Liver (tissue), 9 donors: ENCODE results near the gene PTPN18. TPM values are rescaled to one million over a fixed set of nuclear protein-coding genes. Genes with fewer than 3 reads are reported as not detected.

Experiments
- DNase-seq: peaks from one replicate; pipeline ENCODE4 v3.0.0-alpha.2; 2017; ENCODE audit warnings: low spot score
- H3K27ac ChIP-seq, 2 donors: one replicate each; pipeline ENCODE4 v1.7.0; 2013; ENCODE audit warnings: inconsistent platforms in 2 of 2, low read length in 2 of 2, control low read depth in 1 of 2, low read depth in 1 of 2, mild to moderate bottlenecking in 1 of 2
- H3K27me3 ChIP-seq, 4 donors: one replicate each; pipeline versions ENCODE4 v1.6.1 to v1.7.0; 2013; ENCODE audit warnings: low read length in 3 of 4, inconsistent platforms in 1 of 4, mild to moderate bottlenecking in 1 of 4, moderate library complexity in 1 of 4; ENCODE audit not compliant: control insufficient read depth in 4 of 4, insufficient read depth in 4 of 4
- H3K36me3 ChIP-seq, 4 donors: one replicate each; pipeline versions ENCODE4 v1.6.1 to v1.7.0; 2013; ENCODE audit warnings: low read length in 3 of 4, mild to moderate bottlenecking in 3 of 4, low read depth in 1 of 4, moderate library complexity in 1 of 4; ENCODE audit not compliant: control insufficient read depth in 4 of 4, insufficient read depth in 3 of 4
- H3K4me1 ChIP-seq, 4 donors: one replicate each; pipeline versions ENCODE4 v1.6.1 to v1.7.0; 2013; ENCODE audit warnings: low read length in 3 of 4, mild to moderate bottlenecking in 3 of 4, moderate library complexity in 1 of 4; ENCODE audit not compliant: control insufficient read depth in 4 of 4, insufficient read depth in 4 of 4
- H3K4me3 ChIP-seq, 3 donors: one replicate each; pipeline versions ENCODE4 v1.6.1 to v1.7.0; 2013; ENCODE audit warnings: low read length in 3 of 3, control low read depth in 1 of 3, low read depth in 1 of 3, mild to moderate bottlenecking in 1 of 3
- H3K9ac ChIP-seq, 2 donors: one replicate each; pipeline ENCODE4 v1.7.0; 2013; ENCODE audit warnings: low read length in 2 of 2, mild to moderate bottlenecking in 2 of 2, moderate library complexity in 2 of 2, control low read depth in 1 of 2, low read depth in 1 of 2
- H3K9me3 ChIP-seq, 4 donors: one replicate each; pipeline versions ENCODE4 v1.6.1 to v1.7.0; 2013; ENCODE audit warnings: low read length in 3 of 4; ENCODE audit not compliant: control insufficient read depth in 4 of 4
- ATF3 ChIP-seq: IDR thresholded peaks from 2 replicates; pipeline ENCODE4 v1.6.1; 2016; ENCODE audit warnings: antibody characterized with exemption
- CTCF ChIP-seq: fragments of 150-350 bp; IDR thresholded peaks from 2 replicates; pipeline ENCODE4 v1.5.1; 2017; ENCODE audit warnings: improper control_type of control experiment, low read depth, low read length; ENCODE audit not compliant: missing input control
- EGR1 ChIP-seq, 2 donors: IDR thresholded peaks; 2 replicates each; pipeline ENCODE4 v1.6.1; 2016 to 2018; ENCODE audit warnings: antibody characterized with exemption in 2 of 2, low read depth in 2 of 2
- FOXA1 ChIP-seq: IDR thresholded peaks from 2 replicates; pipeline ENCODE4 v1.6.1; 2016; ENCODE audit warnings: antibody characterized with exemption
- FOXA2 ChIP-seq: IDR thresholded peaks from 2 replicates; pipeline ENCODE4 v1.6.1; 2016; ENCODE audit warnings: antibody characterized with exemption
- GABPA ChIP-seq, 2 donors: IDR thresholded peaks in 1 of 2; conservative IDR thresholded peaks in 1 of 2; 2 replicates each; pipeline ENCODE4 v1.6.1; 2016; ENCODE audit warnings: antibody characterized with exemption in 2 of 2, mild to moderate bottlenecking in 1 of 2, moderate library complexity in 1 of 2
- HNF4A ChIP-seq, 2 donors: conservative IDR thresholded peaks; 2 replicates each; pipeline ENCODE4 v1.6.1; 2016; ENCODE audit warnings: antibody characterized with exemption in 2 of 2, mild to moderate bottlenecking in 2 of 2
- HNF4G ChIP-seq: IDR thresholded peaks from 2 replicates; pipeline ENCODE4 v1.6.1; 2016; ENCODE audit warnings: antibody characterized with exemption
- JUND ChIP-seq, 2 donors: IDR thresholded peaks; 2 replicates each; pipeline ENCODE4 v1.6.1; 2016; ENCODE audit warnings: antibody characterized with exemption in 2 of 2
- MAX ChIP-seq: IDR thresholded peaks from 2 replicates; pipeline ENCODE4 v1.6.1; 2016; ENCODE audit warnings: antibody characterized with exemption
- NR2F2 ChIP-seq: IDR thresholded peaks from 2 replicates; pipeline ENCODE4 v1.6.1; 2016; ENCODE audit warnings: antibody characterized with exemption
- RAD21 ChIP-seq, 2 donors: IDR thresholded peaks; 2 replicates each; pipeline ENCODE4 v1.6.1; 2016; ENCODE audit warnings: antibody characterized with exemption in 2 of 2, mild to moderate bottlenecking in 2 of 2
- REST ChIP-seq: IDR thresholded peaks from 2 replicates; pipeline ENCODE4 v1.6.1; 2016; ENCODE audit warnings: antibody characterized with exemption, mild to moderate bottlenecking
- RXRA ChIP-seq, 2 donors: IDR thresholded peaks; 2 replicates each; pipeline ENCODE4 v1.6.1; 2017 to 2018; ENCODE audit warnings: antibody characterized with exemption in 2 of 2, mild to moderate bottlenecking in 1 of 2
- SP1 ChIP-seq: IDR thresholded peaks from 2 replicates; pipeline ENCODE4 v1.6.1; 2018; ENCODE audit warnings: antibody characterized with exemption, mild to moderate bottlenecking
- TAF1 ChIP-seq: conservative IDR thresholded peaks from 2 replicates; pipeline ENCODE4 v1.6.1; 2016; ENCODE audit warnings: antibody characterized with exemption, mild to moderate bottlenecking
- YY1 ChIP-seq: IDR thresholded peaks from 2 replicates; pipeline ENCODE4 v1.6.1; 2016; ENCODE audit warnings: antibody characterized with exemption, mild to moderate bottlenecking
- ZBTB33 ChIP-seq: IDR thresholded peaks from 2 replicates; pipeline ENCODE4 v1.6.1; 2016; ENCODE audit warnings: antibody characterized with exemption
- WGBS: extraction: QIAGEN DNeasy Blood & Tissue Kit; methylation state at CpG from one replicate; pipeline ENCODE4 v1.1.7; 2013; 5-methylcytosine and 5-hydroxymethylcytosine counted together
- polyA plus RNA-seq, 2 donors: library from polyadenylated mRNA; stranded (reverse) in 1 of 2; unstranded in 1 of 2; fragments of 200-250 nt in 1 of 2; fragments of >200 nt in 1 of 2; fragmentation: Nextera tagmentation in 1 of 2; extraction: Ambion mirVana in 1 of 2; gene quantifications; one replicate each; pipeline versions ENCODE4 v1.2.1 to v1.2.3, GENCODE V29; 2013 to 2015
- total RNA-seq, 2 donors: library from RNA; depleted of rRNA; stranded (reverse); fragments of >200 nt; gene quantifications; one replicate each; pipeline ENCODE4 v1.2.3, GENCODE V29; 2014
- donor health status: healthy.
- donor health status: healthy.
- donor health status: healthy.
- donor health status: healthy.
- donor health status: healthy.

The PTPN18 gene
- total RNA-seq (10 to 100 TPM; 14.0 to 28.6 TPM), polyA plus RNA-seq (10 to 100 TPM; 16.1 to 17.2 TPM)

- peaks cover 2 to 23% (median 10%) of the 10 kb centered on the region in 4 donors for H3K4me1 ChIP-seq
- TF ChIP-seq ZBTB33 (no peak), EGR1 (IDR thresholded peaks at IDR 0.05; ENCODE audit: low read depth in 2 of 2) (no peak), HNF4G (peak; percentile 38), HNF4A (conservative IDR thresholded peaks at IDR 0.05) (peak; percentile 76 to 77), FOXA1 (no peak), ATF3 (no peak), MAX (no peak), CTCF (peak; percentile 58), JUND (IDR thresholded peaks at IDR 0.05) (no peak), RXRA (IDR thresholded peaks at IDR 0.05) (no peak), YY1 (peak; percentile 47), TAF1 (no peak), GABPA (IDR thresholded peaks at IDR 0.05 in 1 of 2, conservative IDR thresholded peaks at IDR 0.05 in 1 of 2) (no peak), SP1 (peak; percentile 78), FOXA2 (peak; percentile 6), REST (peak; percentile 23), RAD21 (IDR thresholded peaks at IDR 0.05) (peak; percentile 30 to 32), NR2F2 (no peak)
- peak within 1 kb of the TSS; percentile 66 to 81 (median 70) for H3K4me3 ChIP-seq
- H3K27me3 ChIP-seq = no peaks in the 10 kb centered on the region
- no peaks in the 10 kb centered on the region for H3K36me3 ChIP-seq
- peak within 1 kb of the TSS; percentile 33 to 60 for H3K9ac ChIP-seq
- peak; percentile 86 for DNase-seq
- WGBS = under 1% methylated on average over 107 of the region's 107 CpGs
- peak within 1 kb of the TSS; percentile 63 to 70 for H3K27ac ChIP-seq
- no peaks in the 10 kb centered on the region for H3K9me3 ChIP-seq
Observed at GRCh38 chr2:130355578-130356431, at the start of gene PTPN18. PTPN18 (plus strand) TSS chr2:130356056; CDS start chr2:130356108, 52 bp downstream.
